Activated T-helper 1 cell treated with anti-CD3 and anti-CD28 coated beads, Interleukin-12 subunit alpha, Interleukin-12 subunit beta, Interleukin-2, Interleukin-4 antibody, amounts not matched to agents 30 ng/mL and 10 ng/mL and 1 ng/mL, durations not matched to agents 14 hours and 24 hours and 36 hours (primary cell): ENCODE measurements around the gene KCNJ6. TPM values are rescaled to one million over a fixed set of nuclear protein-coding genes. Genes with fewer than 3 reads are reported as not detected.
A peak's percentile ranks its signal among the peaks of the same experiment; 100 is the strongest.
"Not testable (repeated sequence)": the region's sequence is repeated elsewhere in the genome, so short reads cannot be mapped to it uniquely, and the experiment has no call there.

Experiments used
- DNase-seq: peaks from one replicate; pipeline ENCODE4 v3.0.0; 2021; ENCODE audit warnings: low spot score
- H3K27ac Mint-ChIP-seq: one replicate; pipeline ENCODE4 v1.8.0; 2021; ENCODE audit warnings: mild to moderate bottlenecking, mixed read lengths
- H3K27me3 Mint-ChIP-seq: one replicate; pipeline ENCODE4 v1.8.0; 2022; ENCODE audit warnings: mild to moderate bottlenecking, moderate library complexity, mixed read lengths; ENCODE audit not compliant: insufficient read depth
- H3K36me3 Mint-ChIP-seq: one replicate; pipeline ENCODE4 v1.8.0; 2021; ENCODE audit warnings: low read depth, mixed read lengths
- H3K4me1 Mint-ChIP-seq: one replicate; pipeline ENCODE4 v1.8.0; 2021; ENCODE audit warnings: low read depth, mixed read lengths
- H3K4me3 Mint-ChIP-seq: one replicate; pipeline ENCODE4 v1.8.0; 2021; ENCODE audit warnings: mild to moderate bottlenecking, moderate library complexity, mixed read lengths
- H3K9me3 Mint-ChIP-seq: one replicate; pipeline ENCODE4 v1.8.0; 2021; ENCODE audit warnings: mixed read lengths
- intact Hi-C: fragments of 100-400 bp; cut with micrococcal nuclease; formaldehyde crosslinking; loops from one replicate; pipeline ENCODE4 v1.15.1; 2024
- total RNA-seq: library from RNA; stranded (reverse); gene quantifications from 2 replicates; pipeline ENCODE4 v1.2.3, GENCODE V29; 2022

The KCNJ6 gene
- total RNA-seq, 1 donor from 2014 or later: not detected

DNA sequence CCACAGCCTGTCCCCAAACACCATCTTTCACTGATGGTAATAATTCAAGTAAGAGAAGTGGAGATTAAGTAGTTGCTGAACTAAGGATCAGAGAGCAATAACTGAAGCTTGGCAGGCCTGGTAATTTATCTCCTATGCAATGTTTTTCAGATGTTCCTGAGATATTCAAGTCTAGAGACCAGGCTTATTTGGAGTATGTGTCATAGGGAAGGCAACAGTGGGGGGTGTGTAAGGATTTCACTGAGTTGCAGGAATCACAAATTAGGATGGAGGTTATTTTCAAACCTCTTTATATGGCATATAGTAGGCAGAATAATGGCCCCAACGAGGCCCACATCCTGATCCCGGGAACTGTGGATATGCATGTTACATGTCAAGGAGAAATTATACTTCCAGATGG is 171.7 kb downstream of the KCNJ6 start:
- no peak for DNase-seq
- no peak overlapping the region for H3K27ac Mint-ChIP-seq
- intact Hi-C loops: no loop called here
- H3K4me3 Mint-ChIP-seq: no peak overlapping the region
- H3K4me1 Mint-ChIP-seq: no peaks in the 10 kb centered on the region
- H3K9me3 Mint-ChIP-seq: no peaks in the 10 kb centered on the region
- H3K27me3 Mint-ChIP-seq: peaks cover 2% of the 10 kb centered on the region
- no peaks in the 10 kb centered on the region for H3K36me3 Mint-ChIP-seq

DNA sequence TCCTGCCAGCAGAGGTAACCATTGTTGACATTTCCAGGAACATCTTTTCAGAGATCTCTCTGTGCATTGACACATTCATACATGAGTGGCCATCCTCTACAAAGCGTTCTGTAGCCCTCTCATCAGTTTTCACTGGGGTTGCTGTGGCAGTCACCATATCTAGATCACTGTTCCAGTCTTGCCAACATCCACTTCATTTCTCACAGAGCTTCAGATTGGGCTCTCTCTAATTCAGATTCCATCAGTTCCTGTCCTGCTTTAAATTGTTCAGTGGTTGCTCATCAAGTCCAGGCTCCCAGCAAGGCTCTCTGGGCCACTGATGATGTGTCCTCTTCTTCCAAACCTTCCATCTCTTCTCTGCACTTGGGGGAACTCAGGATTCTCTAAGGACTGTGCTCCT is 173.7 kb downstream of the KCNJ6 start:
- no peaks in the 10 kb centered on the region for H3K36me3 Mint-ChIP-seq
- intact Hi-C loops: no loop called here
- peaks cover 2% of the 10 kb centered on the region for H3K27me3 Mint-ChIP-seq
- no peaks in the 10 kb centered on the region for H3K4me1 Mint-ChIP-seq
- H3K4me3 Mint-ChIP-seq: no peak overlapping the region
- no peak for DNase-seq
- H3K27ac Mint-ChIP-seq: no peak overlapping the region
- H3K9me3 Mint-ChIP-seq: no peaks in the 10 kb centered on the region

DNA sequence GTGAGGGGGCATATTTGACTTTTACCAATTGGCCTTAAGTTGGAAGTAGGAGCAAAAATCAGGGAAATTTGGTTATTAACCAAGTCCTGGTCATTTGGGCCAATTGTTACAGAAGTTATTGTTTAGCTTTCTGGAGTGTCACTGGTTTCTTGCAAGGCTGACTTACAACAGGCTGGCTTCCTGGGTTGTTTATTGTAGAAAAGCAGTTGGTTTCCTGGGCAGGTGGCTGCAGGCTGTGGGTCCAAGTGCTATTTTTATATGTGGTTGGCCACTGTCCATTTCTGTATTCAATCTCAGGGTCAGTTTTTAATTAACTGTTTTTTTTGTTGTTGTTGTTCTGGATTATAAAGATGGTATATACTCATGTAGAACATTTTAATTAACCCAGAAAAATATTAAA is 174.1 kb downstream of the KCNJ6 start:
- H3K9me3 Mint-ChIP-seq: no peaks in the 10 kb centered on the region
- H3K4me3 Mint-ChIP-seq: no peak overlapping the region
- DNase-seq: no peak
- no peak overlapping the region for H3K27ac Mint-ChIP-seq
- no peaks in the 10 kb centered on the region for H3K4me1 Mint-ChIP-seq
- intact Hi-C loops: no loop called here
- peaks cover 2% of the 10 kb centered on the region for H3K27me3 Mint-ChIP-seq
- H3K36me3 Mint-ChIP-seq: no peaks in the 10 kb centered on the region

DNA sequence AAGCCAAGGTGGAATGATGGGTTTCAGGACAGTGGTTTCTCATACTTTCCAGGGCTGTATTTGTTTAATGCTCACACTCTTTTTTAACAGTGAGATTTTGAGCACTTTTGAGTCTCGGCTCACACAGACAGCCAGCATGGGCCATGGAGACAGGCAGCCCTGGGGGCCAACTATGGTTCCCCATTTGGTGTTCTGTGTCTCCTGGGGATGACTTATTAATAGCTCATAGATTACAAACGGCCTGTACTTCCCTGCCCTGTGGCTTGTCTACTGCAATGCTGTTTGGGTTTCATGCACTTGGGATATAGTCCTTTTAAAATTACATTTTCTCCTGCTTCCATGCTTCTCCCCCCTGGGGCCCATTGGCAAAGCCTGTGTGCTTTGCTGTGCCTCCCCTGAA is 178.3 kb downstream of the KCNJ6 start:
- intact Hi-C loops: no loop called here
- Mint-ChIP-seq H3K27me3 (no peaks in the 10 kb centered on the region), H3K4me1 (no peaks in the 10 kb centered on the region), H3K27ac (no peak overlapping the region), H3K9me3 (no peaks in the 10 kb centered on the region), H3K4me3 (no peak overlapping the region), H3K36me3 (no peaks in the 10 kb centered on the region)
- no peak for DNase-seq

DNA sequence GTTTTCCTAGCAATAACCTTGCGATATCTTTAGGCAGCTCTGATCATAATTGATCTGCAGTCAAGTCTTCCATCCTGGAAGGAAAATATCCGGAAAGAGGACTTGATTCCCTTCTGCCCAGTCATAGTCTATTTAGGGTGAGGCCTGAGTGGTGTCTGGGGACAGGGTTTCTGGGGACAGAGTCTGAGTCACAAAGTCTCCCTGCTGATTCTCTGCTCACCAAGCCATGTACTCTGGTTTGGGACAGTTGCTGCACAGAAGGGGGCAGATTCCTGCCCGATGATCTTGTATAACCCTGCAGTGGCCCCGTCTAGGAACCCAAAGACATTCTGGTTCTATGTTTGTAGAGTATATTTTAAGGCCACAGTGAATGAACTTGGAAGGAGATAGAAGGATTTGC is 178.8 kb downstream of the KCNJ6 start:
- no peaks in the 10 kb centered on the region for H3K4me1 Mint-ChIP-seq
- H3K36me3 Mint-ChIP-seq: no peaks in the 10 kb centered on the region
- intact Hi-C loops: no loop called here
- H3K27me3 Mint-ChIP-seq: no peaks in the 10 kb centered on the region
- DNase-seq: no peak
- no peak overlapping the region for H3K27ac Mint-ChIP-seq
- H3K9me3 Mint-ChIP-seq: no peaks in the 10 kb centered on the region
- no peak overlapping the region for H3K4me3 Mint-ChIP-seq

DNA sequence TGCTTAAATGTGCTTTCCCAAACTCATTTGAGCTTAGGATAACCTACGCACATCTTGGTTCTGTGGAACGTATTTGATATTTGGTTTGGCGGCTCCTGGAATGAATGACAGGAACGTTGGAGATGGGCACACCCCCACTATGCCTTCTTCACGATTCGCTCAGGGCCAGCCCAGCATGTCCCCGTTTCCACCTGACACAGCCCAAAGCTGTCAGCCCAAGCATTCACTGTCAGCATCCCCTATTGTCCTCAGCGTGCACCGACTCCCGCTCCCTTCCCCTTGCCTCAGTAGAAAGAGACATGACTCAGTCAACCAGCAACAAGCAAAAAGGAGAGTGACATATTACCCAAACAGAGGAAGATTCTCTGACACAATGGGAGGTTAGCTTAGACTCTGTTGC is 181.4 kb downstream of the KCNJ6 start:
- Mint-ChIP-seq H3K36me3 (no peaks in the 10 kb centered on the region), H3K27ac (no peak overlapping the region), H3K4me3 (no peak overlapping the region), H3K9me3 (no peaks in the 10 kb centered on the region), H3K27me3 (peaks cover 1% of the 10 kb centered on the region), H3K4me1 (no peaks in the 10 kb centered on the region)
- DNase-seq: no peak
- intact Hi-C loops: no loop called here

DNA sequence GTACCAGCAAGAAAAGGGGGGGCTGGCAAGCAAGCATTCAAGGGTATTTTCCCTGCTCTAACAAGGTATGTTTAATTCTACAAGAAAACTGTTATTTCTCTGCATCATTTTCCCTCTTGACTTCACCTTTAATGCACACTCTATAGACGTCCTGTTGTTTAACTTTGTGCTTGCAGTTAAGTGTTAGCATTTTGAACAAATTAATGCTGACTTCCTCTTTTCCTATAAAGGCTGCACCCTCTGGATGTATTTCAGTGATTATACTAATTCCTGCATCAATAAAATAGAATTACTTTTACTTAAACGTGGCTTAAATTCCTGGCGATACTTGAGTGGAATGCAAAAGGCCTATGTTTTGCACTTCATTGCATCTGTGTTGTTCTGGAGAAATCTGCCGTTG is 183.3 kb downstream of the KCNJ6 start:
- H3K9me3 Mint-ChIP-seq: no peaks in the 10 kb centered on the region
- no peak overlapping the region for H3K27ac Mint-ChIP-seq
- H3K36me3 Mint-ChIP-seq: no peaks in the 10 kb centered on the region
- no peak for DNase-seq
- H3K4me1 Mint-ChIP-seq: no peaks in the 10 kb centered on the region
- no peak overlapping the region for H3K4me3 Mint-ChIP-seq
- peaks cover 1% of the 10 kb centered on the region for H3K27me3 Mint-ChIP-seq
- intact Hi-C loops: no loop called here

DNA sequence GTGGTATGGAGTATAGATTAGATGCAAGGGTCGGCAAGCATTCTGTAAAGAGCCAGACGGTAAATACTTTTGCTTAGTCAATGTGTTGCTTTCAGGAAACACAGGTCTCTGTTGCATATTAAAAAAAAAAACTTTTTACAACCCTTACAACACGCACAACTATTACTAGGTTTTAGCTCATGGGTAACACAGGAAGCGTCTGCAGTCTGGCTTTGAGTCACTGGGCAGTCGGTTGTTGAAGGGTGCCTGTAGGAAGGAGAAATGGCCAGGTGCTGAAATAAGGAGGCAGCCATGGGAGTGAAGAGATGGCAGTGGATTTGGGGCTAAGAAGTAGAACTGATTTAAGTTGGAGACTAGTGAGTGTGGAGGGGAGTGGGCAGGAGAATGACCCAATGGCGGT is 192.1 kb downstream of the KCNJ6 start:
- DNase-seq: no peak
- H3K4me3 Mint-ChIP-seq: no peak overlapping the region
- intact Hi-C loops: no loop called here
- H3K27me3 Mint-ChIP-seq: no peaks in the 10 kb centered on the region
- no peaks in the 10 kb centered on the region for H3K4me1 Mint-ChIP-seq
- no peaks in the 10 kb centered on the region for H3K9me3 Mint-ChIP-seq
- H3K27ac Mint-ChIP-seq: no peak overlapping the region
- no peaks in the 10 kb centered on the region for H3K36me3 Mint-ChIP-seq

DNA sequence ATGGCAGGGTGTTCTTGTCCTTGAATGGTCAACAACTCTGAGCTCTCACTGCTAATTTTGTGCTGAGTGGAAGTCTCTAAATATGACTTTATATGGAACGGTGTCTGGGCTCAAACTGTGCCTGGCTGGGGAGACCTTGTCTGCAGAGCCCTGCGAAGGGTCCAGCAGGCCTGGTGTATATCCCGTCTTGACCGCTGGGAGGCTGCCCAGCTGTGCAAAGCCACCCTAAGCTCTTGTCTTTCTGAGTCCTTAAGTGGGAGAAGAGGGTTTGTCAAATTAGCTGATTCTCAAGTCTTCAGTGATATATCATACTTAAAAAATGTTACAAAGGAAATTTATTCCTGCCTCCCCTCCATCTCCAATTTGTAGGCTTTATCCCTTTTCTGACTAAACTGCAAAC is 198.7 kb downstream of the KCNJ6 start:
- intact Hi-C loops: no loop called here
- no peak for DNase-seq
- H3K36me3 Mint-ChIP-seq: no peaks in the 10 kb centered on the region
- H3K4me1 Mint-ChIP-seq: no peaks in the 10 kb centered on the region
- H3K9me3 Mint-ChIP-seq: no peaks in the 10 kb centered on the region
- no peak overlapping the region for H3K27ac Mint-ChIP-seq
- no peak overlapping the region for H3K4me3 Mint-ChIP-seq
- no peaks in the 10 kb centered on the region for H3K27me3 Mint-ChIP-seq

DNA sequence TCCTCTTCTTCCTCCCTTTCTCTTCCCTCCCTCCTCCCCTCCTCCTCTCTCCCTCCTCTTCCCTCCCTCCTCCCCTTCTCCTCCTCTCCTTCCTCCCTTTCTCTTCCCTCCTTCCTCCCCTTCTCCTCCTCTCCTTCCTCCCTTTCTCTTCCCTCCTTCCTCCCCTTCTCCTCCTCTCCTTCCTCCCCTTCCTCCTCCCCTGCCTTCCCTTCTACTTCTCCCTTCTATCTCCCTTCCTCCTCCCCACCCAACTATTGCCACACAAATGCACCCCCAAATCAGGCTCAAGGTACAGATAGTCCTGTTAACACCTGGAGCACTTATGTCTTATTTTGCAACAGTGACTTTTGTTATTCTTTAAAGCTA is 203.7 kb downstream of the KCNJ6 start:
- intact Hi-C loops: loop anchor here (1.0 kb wide), 1 partner anchor 644 kb away; no protein-coding TSS in a partner anchor
- not testable (repeated sequence) for H3K9me3 Mint-ChIP-seq, DNase-seq, H3K4me1 Mint-ChIP-seq, H3K27me3 Mint-ChIP-seq, H3K36me3 Mint-ChIP-seq, H3K4me3 Mint-ChIP-seq, H3K27ac Mint-ChIP-seq

DNA sequence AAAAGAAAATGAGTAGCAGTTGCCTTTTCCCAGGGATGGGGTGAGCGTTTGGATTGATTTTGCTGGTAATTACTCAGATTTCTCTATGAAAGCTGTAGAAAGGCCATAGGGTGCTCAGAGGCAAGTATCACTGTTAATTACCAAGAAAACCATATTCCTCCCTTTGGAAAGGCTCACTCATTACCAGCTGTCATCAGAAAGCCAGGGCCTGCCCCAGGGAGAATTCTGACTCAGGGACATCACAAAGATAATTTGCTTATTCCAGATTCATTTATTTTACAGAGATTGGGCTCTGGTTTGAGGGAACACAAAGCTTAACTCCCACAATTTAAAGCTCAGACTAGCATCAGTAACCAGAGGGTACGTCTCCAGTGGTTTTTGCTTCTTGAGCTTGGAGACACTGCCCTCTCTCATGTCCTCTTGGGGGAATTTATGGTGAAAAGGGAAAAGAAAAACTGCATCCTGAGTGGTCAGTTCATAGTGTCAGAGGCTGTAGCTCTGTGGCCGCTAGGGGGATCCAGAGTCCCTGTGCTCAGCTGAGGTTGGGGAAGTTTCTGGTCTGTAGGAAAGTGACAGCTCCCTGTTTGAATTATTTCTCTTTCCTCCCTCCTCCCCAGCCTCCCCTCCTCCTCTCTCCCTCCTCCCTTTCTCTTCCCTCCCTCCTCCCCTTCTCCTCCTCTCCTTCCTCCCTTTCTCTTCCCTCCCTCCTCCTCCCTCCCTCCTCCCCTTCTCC is 204.3 kb downstream of the KCNJ6 start:
- no peak overlapping the region for H3K27ac Mint-ChIP-seq
- H3K36me3 Mint-ChIP-seq: no peaks in the 10 kb centered on the region
- H3K9me3 Mint-ChIP-seq: no peaks in the 10 kb centered on the region
- H3K4me3 Mint-ChIP-seq: no peak overlapping the region
- no peaks in the 10 kb centered on the region for H3K4me1 Mint-ChIP-seq
- intact Hi-C loops: loop anchor here (1.0 kb wide), 1 partner anchor 644 kb away; no protein-coding TSS in a partner anchor
- DNase-seq: peak; percentile 25
- peaks cover 7% of the 10 kb centered on the region for H3K27me3 Mint-ChIP-seq

DNA sequence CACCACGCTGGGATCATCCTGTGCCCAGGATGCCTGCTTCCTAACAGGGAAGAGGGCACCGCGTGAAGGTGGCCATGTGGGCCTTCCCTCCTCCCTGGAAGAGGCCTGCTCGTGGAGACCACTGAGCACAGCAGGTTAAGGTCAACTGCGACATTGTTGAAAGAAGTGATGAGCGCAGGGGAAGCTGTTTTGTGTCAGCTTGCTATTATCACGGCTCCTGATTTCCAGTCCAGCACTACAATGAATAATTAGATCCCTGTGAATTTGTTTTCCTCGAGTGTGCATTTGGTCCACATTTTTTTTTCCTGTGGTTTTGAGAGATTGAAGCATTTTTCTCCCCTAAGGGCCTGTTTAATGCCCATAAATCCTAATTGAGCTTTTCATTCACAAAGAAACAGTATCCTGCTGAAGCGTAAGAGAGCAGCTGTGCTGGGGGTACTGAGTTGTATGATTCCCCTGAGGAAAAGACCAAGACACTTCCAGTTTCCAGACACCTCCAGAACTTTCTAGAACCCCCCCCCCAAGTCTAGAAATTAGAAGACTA is 204.9 kb downstream of the KCNJ6 start:
- no peak for DNase-seq
- Mint-ChIP-seq H3K27ac (no peak overlapping the region), H3K9me3 (no peaks in the 10 kb centered on the region), H3K4me3 (no peak overlapping the region), H3K27me3 (peaks cover 7% of the 10 kb centered on the region), H3K4me1 (no peaks in the 10 kb centered on the region), H3K36me3 (no peaks in the 10 kb centered on the region)
- intact Hi-C loops: no loop called here

DNA sequence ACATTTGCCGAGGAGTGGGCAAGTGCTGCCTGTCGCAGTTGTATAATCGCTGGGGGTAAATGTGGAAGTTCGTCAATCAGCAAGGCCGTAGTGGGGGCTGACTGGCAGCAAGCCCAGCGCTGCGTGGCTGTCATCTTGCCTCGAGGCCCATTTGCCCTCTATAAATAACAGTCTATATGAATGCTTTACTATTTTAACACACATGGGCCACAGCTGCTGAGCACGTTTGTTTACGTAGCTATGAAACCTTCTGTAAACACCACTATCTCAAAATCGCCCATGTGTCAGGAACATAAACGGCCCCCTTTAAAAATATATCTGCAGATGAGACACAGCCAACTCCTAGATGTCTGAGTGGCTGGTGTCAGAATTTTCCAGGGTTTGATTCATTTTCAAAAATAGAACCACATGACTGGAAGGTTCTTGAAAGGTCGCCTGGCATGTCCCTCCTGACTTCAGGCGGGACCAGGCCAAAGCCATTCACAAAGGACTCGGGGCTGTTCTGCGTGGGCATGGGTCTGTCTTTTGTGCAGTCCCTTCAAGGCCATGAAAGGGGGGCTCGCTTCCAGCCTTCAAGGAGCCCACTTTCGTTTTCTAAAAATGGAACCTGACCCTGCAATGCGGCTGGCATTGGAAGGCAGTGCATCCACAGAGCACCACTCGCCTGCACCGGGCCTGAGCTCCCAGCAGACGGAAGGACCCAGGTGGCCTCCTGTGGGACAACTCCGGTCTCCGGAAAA is 205.5 kb downstream of the KCNJ6 start:
- H3K36me3 Mint-ChIP-seq: no peaks in the 10 kb centered on the region
- H3K4me1 Mint-ChIP-seq: no peaks in the 10 kb centered on the region
- peaks cover 7% of the 10 kb centered on the region for H3K27me3 Mint-ChIP-seq
- no peak overlapping the region for H3K27ac Mint-ChIP-seq
- no peak for DNase-seq
- intact Hi-C loops: no loop called here
- H3K4me3 Mint-ChIP-seq: no peak overlapping the region
- H3K9me3 Mint-ChIP-seq: no peaks in the 10 kb centered on the region
